B cell (primary cell): ENCODE results near the gene BABAM1.

Source experiments
- EZH2 ChIP-seq: IDR thresholded peaks from 2 replicates; pipeline ENCODE4 v1.6.1; 2012; ENCODE audit warnings: borderline replicate concordance, low read depth, mild to moderate bottlenecking, moderate library complexity, low read length; ENCODE audit not compliant: insufficient read depth, poor library complexity, severe bottlenecking
- TF ChIP-seq, protein P1 (sequence below): fragments of 200-600 bp; IDR thresholded peaks from one replicate; pipeline ENCODE4 v1.8.0; 2022; ENCODE audit warnings: antibody characterized with exemption, mild to moderate bottlenecking

DNA sequence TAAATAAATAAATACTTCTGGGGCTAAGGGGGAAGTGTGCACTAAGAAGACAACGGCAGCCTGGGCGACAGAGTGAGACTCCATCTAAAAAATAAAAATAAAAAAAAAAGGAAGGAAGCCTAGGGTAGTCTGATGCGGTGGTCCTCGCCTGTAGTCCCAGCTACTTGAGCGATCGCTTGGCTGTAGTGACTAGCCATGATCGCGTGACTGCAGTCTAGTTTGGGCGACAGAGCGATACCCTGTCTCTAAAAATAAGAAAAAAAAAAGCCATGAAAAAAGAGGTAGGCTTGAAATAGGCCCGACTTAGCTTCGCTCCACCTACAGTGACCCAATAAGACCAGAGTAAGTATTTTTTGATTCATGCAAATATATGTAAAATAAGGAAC, 661 bp upstream of the BABAM1 start:
- TF ChIP-seq, protein P1, sequence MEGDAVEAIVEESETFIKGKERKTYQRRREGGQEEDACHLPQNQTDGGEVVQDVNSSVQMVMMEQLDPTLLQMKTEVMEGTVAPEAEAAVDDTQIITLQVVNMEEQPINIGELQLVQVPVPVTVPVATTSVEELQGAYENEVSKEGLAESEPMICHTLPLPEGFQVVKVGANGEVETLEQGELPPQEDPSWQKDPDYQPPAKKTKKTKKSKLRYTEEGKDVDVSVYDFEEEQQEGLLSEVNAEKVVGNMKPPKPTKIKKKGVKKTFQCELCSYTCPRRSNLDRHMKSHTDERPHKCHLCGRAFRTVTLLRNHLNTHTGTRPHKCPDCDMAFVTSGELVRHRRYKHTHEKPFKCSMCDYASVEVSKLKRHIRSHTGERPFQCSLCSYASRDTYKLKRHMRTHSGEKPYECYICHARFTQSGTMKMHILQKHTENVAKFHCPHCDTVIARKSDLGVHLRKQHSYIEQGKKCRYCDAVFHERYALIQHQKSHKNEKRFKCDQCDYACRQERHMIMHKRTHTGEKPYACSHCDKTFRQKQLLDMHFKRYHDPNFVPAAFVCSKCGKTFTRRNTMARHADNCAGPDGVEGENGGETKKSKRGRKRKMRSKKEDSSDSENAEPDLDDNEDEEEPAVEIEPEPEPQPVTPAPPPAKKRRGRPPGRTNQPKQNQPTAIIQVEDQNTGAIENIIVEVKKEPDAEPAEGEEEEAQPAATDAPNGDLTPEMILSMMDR, result no peak
- TF ChIP-seq EZH2, result no peak
